ENCODE measurements around the gene TNFAIP2.

The TNFAIP2 gene

DNA sequence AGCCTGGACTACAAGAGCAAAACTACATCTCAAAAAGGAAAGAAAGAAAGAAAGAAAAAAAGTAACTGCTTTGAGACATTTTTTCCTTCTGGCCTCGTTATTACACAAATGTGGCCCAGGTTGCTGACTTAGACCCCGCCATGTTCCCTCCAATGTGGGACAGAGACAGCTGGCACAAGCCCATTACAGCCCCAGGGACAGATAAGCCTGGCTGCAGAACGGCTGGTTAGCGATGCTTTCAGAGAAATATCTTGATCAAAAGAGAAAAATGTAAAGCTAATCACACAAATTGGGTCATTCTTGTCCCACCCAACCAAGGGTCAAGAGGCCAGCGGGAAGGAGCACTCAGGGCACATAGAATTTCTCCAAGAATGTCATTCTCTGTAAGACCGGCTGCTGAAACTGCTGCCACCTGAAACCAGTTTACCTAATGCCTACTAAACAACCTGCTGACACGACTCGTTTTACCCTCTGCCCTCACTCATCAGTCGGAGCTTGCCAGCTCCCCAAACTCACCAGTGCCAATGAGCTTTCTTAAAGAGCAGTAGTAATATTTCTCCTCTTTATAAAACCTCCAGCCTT is 63.1 kb downstream of the TNFAIP2 start:
- DNase-seq (ENCODE audit: low spot score) = no peak
